Keratinocyte (primary cell): Measurements from ENCODE around the gene CTIF.

ENCODE experiments used
- EZH2 ChIP-seq: IDR thresholded peaks from one replicate; pipeline ENCODE4 v1.6.1; 2012; ENCODE audit warnings: inconsistent platforms, mild to moderate bottlenecking, low read length, moderate library complexity
- TF ChIP-seq, protein P1 (sequence below), 3 experiments: IDR thresholded peaks in 1 of 3; conservative IDR thresholded peaks in 1 of 3; optimal IDR thresholded peaks in 1 of 3; 2 replicates in 2 of 3; 3 replicates in 1 of 3; pipeline versions ENCODE3 to v1.5.1; 2011; ENCODE audit warnings: low read length in 3 of 3, mild to moderate bottlenecking in 3 of 3, moderate library complexity in 2 of 3, control low read depth in 1 of 3, inconsistent platforms in 1 of 3; ENCODE audit not compliant: insufficient read depth in 2 of 3; ENCODE audit errors: extremely low read depth in 1 of 3

DNA sequence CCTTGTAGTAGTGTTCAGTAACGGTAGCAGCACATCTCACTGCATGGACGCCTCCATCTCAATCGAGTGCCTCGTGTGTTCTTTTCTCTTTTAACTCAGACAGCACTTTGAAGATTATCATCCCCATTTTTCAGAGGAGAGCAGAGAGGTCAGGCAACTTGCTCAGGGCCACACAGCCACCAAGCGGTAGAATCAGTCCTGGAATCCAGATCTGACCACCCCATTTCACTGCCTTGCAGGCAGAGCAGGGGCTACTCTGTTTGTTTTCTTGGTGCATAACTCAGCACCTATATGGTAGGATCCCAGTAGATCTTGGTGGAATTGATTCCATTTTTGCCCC, 282.4 kb downstream of the CTIF start:
- TF ChIP-seq, protein P1, sequence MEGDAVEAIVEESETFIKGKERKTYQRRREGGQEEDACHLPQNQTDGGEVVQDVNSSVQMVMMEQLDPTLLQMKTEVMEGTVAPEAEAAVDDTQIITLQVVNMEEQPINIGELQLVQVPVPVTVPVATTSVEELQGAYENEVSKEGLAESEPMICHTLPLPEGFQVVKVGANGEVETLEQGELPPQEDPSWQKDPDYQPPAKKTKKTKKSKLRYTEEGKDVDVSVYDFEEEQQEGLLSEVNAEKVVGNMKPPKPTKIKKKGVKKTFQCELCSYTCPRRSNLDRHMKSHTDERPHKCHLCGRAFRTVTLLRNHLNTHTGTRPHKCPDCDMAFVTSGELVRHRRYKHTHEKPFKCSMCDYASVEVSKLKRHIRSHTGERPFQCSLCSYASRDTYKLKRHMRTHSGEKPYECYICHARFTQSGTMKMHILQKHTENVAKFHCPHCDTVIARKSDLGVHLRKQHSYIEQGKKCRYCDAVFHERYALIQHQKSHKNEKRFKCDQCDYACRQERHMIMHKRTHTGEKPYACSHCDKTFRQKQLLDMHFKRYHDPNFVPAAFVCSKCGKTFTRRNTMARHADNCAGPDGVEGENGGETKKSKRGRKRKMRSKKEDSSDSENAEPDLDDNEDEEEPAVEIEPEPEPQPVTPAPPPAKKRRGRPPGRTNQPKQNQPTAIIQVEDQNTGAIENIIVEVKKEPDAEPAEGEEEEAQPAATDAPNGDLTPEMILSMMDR (optimal IDR thresholded peaks at IDR 0.05 in 1 of 3, IDR thresholded peaks at IDR 0.05 in 1 of 3, conservative IDR thresholded peaks at IDR 0.05 in 1 of 3; ENCODE audit: extremely low read depth in 1 of 3, insufficient read depth in 2 of 3, low read length in 3 of 3): no peak
- no peak for TF ChIP-seq EZH2
